AG04450 (cell line): Measurements from ENCODE around the gene AKT1S1. TPM values are rescaled to one million over a fixed set of nuclear protein-coding genes. Genes with fewer than 3 reads are reported as not detected.

Experiments used
- CTCF ChIA-PET: fragments of 300-600, 350-600 bp; formaldehyde crosslinking; extraction: SDS; loops from one replicate; lab custom pipeline; 2022; ENCODE audit warnings: antibody characterized with exemption, inconsistent platforms; lab: Charles Lee
- POLR2A ChIA-PET: fragments of 350-600 bp; formaldehyde crosslinking; extraction: SDS; loops from one replicate; lab custom pipeline; 2021; ENCODE audit warnings: antibody characterized with exemption, inconsistent platforms; lab: Yijun Ruan, JAX
- DNase-seq: peaks from one replicate; pipeline ENCODE4 v3.0.0-alpha.2; 2011; ENCODE audit warnings: low read depth, low spot score
- H3K27ac ChIP-seq: one replicate; pipeline ENCODE4 v1.5.1; 2012; ENCODE audit warnings: low read depth, low read length, control low read depth
- H3K27me3 ChIP-seq: one replicate; pipeline ENCODE4 v1.6.0; 2012; ENCODE audit warnings: low read length; ENCODE audit not compliant: control insufficient read depth, insufficient read depth
- H3K4me3 ChIP-seq: 2 replicates; pipeline ENCODE4 v1.5.1; 2011; ENCODE audit warnings: mild to moderate bottlenecking, low read depth, low read length, control low read depth
- H3K9me3 ChIP-seq: 2 replicates; pipeline ENCODE4 v1.5.1; 2012; ENCODE audit warnings: low read length; ENCODE audit not compliant: control insufficient read depth, insufficient read depth
- polyA plus RNA-seq: library from polyadenylated mRNA; depleted of rRNA; stranded (reverse); fragments of >200 nt; gene quantifications from 2 replicates; pipeline ENCODE4 v1.2.3, GENCODE V29; 2011
- TF ChIP-seq, protein P1 (sequence below): IDR thresholded peaks from 2 replicates; pipeline ENCODE4 v1.5.1; 2011; ENCODE audit warnings: low read depth, low read length, control low read depth, inconsistent platforms

The AKT1S1 gene
- polyA plus RNA-seq, 1 experiment = 27.5 TPM

DNA sequence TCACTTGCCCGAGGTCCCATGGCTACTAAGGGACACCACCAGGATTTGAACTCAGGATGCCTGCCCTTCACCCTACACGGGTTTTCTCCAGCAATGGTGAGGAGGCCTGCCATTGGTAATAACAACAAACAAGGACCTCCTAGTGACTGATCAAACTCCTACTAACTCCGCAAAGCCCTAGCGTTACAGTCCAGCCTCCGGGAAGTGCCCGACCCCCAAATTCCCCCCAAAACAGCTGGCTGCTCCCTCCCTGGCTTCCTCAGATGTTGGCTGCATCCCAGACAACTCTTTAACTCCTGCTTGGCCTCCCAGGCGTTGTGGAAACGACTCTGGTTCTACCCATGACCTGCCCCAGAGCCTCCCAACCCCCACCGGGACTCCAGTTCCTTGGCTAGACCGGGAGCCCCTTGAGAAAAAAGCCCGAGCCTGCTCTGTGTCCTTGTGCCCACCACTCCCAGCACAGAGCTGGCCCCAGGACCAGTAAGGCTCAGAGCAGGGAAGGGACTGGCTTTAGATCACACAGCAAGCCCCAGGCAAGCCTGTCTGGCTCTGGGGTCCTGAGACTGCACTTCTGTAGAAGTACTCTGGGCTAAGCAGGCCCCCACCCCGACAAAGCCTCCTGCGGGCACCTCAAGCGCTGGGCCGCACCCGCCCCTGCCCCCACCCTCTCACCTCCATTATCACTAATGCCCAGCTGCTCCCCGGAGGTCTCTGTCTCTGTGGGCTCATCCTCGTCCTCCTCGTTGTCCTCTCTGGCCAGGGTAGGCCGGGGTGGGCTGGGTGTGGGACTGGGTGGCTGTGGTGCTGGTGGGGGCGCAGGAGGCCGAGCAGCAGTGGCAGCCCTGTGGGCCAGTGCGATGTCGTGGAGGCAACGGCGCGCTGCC, 4.7 kb downstream of the AKT1S1 start:
- ChIA-PET POLR2A (interaction anchor here (0.5 kb wide), 1 partner anchor 14 kb away, joined by 3 read pairs; no protein-coding TSS in a partner anchor), CTCF (interaction anchor here (0.7 kb wide), 1 partner anchor 191 kb away, joined by 7 read pairs; no protein-coding TSS in a partner anchor)
- no peak for DNase-seq
- TF ChIP-seq, protein P1, sequence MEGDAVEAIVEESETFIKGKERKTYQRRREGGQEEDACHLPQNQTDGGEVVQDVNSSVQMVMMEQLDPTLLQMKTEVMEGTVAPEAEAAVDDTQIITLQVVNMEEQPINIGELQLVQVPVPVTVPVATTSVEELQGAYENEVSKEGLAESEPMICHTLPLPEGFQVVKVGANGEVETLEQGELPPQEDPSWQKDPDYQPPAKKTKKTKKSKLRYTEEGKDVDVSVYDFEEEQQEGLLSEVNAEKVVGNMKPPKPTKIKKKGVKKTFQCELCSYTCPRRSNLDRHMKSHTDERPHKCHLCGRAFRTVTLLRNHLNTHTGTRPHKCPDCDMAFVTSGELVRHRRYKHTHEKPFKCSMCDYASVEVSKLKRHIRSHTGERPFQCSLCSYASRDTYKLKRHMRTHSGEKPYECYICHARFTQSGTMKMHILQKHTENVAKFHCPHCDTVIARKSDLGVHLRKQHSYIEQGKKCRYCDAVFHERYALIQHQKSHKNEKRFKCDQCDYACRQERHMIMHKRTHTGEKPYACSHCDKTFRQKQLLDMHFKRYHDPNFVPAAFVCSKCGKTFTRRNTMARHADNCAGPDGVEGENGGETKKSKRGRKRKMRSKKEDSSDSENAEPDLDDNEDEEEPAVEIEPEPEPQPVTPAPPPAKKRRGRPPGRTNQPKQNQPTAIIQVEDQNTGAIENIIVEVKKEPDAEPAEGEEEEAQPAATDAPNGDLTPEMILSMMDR = no peak
- Histone ChIP-seq H3K9me3 (no peaks in the 10 kb centered on the region; the same call in 1 of the 2 replicates), H3K27ac (peak overlapping the region; percentile 2), H3K4me3 (no peak overlapping the region), H3K27me3 (no peaks in the 10 kb centered on the region)

DNA sequence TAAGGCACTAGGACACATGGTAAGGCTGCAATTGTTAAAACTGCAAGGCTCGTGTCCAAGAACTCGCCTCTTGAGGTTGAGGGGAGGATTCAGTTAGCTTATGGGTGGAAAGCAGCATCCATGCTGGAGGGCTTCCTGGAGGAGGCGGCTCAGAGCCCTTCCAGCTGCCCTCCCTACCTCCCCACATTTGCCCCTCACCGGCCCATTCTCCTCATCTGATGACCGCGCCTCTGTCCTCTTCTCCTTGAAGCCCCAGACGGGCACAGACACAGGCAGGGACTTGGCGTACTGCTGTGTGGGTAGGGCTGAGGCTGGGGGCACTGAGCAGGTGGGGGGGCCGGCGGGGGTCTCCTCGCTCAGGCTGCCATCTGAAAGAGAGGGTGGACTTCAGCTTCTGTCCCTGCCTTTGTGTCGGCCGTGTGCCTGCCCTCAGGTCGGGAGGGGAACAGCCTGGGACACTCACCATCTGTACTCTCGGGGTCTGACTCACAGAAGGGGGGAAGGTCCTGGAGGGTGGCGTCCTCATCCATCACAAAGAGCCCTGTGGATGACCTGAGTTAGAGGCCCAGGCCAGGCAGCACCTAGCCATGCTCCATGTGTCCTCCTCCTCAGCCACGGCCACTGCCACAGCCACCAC, 5.7 kb downstream of the AKT1S1 start:
- Histone ChIP-seq H3K27me3 (no peaks in the 10 kb centered on the region), H3K4me3 (no peak overlapping the region), H3K9me3 (no peaks in the 10 kb centered on the region; the same call in 1 of the 2 replicates), H3K27ac (no peak overlapping the region)
- ChIA-PET POLR2A (no interaction called here), CTCF (interaction anchor here (0.7 kb wide), 1 partner anchor 190 kb away, joined by 7 read pairs; no protein-coding TSS in a partner anchor)
- TF ChIP-seq, protein P1 = no peak
- DNase-seq = no peak

DNA sequence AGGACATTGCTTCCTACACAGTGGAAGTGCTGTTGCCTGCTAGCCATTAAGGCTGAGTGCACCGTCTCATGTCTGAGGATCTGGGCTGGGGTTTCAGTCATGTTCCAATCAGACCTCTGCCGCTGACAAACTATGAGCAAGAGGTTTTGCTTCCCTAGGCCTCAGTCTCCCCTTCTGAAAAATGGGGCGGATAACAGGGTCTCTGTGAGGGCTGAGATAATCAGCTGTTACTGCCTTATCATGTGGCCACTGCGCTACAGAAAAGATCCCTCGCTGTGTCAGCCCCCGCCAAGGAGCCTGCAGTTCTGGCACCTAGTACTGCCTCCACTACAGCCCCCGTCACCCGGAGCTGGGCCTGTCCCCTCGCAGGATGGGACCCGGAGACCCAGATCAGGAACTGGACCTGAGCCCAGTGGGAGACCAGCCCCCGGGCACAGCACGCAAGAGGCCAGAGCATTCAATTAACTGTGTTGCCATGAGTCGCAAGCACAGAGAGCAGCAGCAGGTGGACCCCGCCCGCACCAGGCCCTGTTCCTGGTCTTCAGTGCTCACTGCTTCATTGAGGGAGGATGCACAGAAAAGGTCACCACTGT, 6.8 kb downstream of the AKT1S1 start:
- ChIA-PET POLR2A (no interaction called here), CTCF (no interaction called here)
- no peaks in the 10 kb centered on the region; the same call in 1 of the 2 replicates for H3K9me3 ChIP-seq
- TF ChIP-seq, protein P1 = no peak
- peak overlapping the region; percentile 62 for H3K4me3 ChIP-seq
- DNase-seq = no peak
- H3K27me3 ChIP-seq = no peaks in the 10 kb centered on the region
- H3K27ac ChIP-seq = peak overlapping the region; percentile 80

DNA sequence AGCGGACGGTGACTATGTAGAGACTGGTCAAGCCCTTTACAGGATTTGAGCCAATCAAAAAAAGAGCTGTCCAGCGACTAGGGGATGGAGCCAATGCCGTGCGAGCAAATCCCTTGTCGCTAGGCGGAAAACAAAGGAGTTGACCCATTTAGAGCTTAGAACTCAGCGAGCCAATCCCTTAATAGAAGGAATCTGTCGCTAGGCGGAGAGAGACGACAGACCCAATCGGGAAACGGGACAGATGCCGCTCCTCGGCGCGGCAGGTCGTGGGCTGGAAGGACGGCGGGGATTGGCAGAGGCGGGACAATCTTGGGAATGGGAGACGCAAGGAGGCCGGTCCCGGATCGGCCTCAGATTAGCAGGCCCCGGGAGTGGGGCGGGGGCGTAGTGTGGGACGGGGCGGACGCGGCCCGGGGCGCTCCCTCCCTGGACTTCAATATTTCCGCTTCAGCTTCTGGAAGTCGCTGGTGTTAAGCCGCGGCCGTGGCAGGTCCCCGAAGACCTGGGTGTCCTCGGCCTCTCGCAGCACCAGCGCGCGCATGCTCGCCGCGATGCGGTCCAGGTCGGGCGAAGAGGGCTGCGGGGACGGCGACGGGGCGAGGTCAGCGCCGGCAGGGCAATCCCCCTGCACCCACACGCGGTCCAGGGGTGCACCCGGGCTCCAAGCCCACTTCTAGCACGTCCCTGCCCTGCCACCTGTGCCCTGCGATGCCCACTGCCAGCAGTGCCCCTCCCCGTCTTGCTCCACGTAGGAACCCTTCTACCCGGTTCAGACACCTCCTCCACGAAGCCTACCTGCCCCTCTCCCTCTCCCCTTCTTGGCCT, 7.5 kb downstream of the AKT1S1 start:
- H3K27ac ChIP-seq = peak overlapping the region; percentile 80
- H3K27me3 ChIP-seq = no peaks in the 10 kb centered on the region
- TF ChIP-seq, protein P1 = no peak
- H3K9me3 ChIP-seq = no peaks in the 10 kb centered on the region; the same call in 1 of the 2 replicates
- ChIA-PET CTCF (interaction anchor here (0.8 kb wide), 1 partner anchor 299 kb away, joined by 3 read pairs; no protein-coding TSS in a partner anchor), POLR2A (interaction anchor here (0.6 to 1.6 kb wide), 11 partner anchors 7 to 229 kb away, joined by 3 to 13 read pairs (median 3); partner anchors contain the start of genes AKT1S1, ATF5, FUZ and NUP62)
- peak overlapping the region; percentile 62 for H3K4me3 ChIP-seq
- DNase-seq = peak; percentile 100
